ENCODE measurements around the gene KCNQ1OT1.

- no peak for TF ChIP-seq CTCF (IDR thresholded peaks at IDR 0.05)
- TF ChIP-seq POLR2A (IDR thresholded peaks at IDR 0.05), result peak in 1 of 2 donors; percentile 7
- TF ChIP-seq POLR2AphosphoS5 (IDR thresholded peaks at IDR 0.05; ENCODE audit: insufficient read depth in 1 of 2, low read depth in 1 of 2), result no peak
These were observed 819 bp upstream of the KCNQ1OT1 start for GRCh38 chr11:2700415-2701211.
